Limb (tissue), 2 donors: ENCODE results near the gene TWF2.
A peak's percentile ranks its signal among the peaks of the same experiment; 100 is the strongest.

Source experiments
- DNase-seq, 2 donors: peaks; one replicate each; pipeline ENCODE4 v3.0.0-alpha.2; 2016; ENCODE audit errors: extremely low spot score in 2 of 2

The TWF2 gene

DNA sequence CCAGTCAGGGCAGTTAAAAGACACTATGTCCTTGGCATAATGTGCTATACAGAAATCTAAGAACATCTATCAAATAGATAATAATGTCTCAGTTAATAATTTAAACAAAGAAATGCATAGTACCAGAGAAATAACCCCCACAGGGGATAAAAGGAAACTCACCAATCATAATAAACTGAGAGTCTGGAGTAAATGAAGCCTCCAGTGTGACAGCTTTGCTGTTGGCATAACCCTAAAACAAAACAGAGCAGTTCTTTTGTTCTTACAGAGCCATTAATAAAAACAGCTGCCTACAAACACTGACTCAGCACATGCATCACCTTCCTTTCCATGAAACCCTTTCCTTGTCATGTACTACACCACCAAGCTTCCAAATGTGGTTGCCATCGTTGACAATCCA, 20.1 kb upstream of the TWF2 start:
- no peak for DNase-seq

DNA sequence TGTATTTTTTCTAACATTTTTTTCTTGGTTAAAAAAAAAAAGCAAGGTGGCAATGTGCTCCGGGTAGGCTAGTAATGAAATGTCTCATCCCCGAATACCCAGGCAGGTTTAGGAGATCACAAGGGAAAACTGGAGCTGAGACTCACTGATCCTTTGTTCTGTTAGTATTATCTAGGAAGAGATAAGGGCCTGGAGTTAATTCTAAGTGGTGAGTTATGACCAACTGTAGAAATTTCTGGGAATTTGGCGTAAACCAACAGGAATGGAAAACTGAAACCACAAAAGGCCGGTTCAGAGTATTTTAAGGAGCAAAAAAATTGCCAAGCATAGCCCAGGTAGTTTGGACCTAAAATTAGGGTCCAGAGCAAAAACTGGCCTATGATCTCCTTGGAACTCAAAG, 19.0 kb upstream of the TWF2 start:
- DNase-seq = no peak

DNA sequence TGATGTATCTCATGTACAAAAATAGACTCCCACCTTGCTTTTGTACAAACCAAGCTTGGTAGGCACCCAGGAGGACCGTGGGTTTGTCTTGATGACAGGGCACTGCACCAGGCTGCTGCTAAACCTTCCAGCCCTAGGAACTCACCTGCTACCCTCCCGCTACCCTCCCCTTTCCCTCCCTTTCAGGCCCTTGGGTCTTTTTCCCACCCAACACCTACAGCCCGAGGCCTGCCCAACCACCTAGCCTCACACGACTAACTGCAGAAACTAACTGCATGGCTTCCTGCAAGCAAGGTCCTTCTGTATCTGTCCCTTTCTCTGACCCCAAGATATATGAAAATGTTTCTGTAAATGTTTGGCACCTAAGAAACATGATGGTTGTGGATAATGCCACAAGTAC, 17.7 kb upstream of the TWF2 start:
- no peak for DNase-seq

DNA sequence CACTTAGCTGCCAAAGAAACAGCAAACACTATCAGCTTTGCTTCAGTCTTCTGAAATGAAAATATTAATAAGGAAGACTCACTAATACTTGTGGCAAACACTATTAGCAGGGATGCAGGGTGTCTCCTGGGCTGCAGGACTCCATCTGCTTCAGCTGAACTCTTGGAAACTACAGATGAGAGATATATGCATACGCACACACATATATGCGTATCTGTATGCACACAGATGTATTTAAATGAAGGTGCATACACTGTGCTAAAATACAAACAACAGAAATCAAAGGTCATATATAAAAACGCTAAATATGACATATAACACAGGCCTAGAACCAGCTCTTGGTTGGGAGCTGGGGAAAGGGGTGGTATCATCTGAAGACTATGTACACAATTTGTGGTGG, 17.2 kb upstream of the TWF2 start:
- no peak for DNase-seq

DNA sequence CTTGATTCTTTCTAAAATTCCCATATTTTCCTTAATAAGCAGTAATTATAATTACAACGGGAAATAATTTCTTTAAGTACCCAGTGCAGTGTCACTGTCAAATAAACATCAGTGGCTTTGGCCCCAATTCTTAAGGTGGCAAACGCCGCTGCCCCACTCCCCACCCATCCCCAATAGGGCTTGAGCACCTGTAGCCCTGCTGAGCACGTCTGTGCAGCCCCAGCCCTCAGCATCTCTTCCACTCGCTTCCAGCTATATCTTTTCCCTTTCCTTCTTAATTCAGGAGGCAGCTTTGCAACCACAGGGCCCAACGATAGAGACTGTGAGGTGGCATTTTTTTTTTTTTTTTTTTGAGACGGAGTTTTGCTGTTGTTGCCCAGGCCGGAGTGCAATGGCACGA, 15.7 kb upstream of the TWF2 start:
- no peak for DNase-seq

DNA sequence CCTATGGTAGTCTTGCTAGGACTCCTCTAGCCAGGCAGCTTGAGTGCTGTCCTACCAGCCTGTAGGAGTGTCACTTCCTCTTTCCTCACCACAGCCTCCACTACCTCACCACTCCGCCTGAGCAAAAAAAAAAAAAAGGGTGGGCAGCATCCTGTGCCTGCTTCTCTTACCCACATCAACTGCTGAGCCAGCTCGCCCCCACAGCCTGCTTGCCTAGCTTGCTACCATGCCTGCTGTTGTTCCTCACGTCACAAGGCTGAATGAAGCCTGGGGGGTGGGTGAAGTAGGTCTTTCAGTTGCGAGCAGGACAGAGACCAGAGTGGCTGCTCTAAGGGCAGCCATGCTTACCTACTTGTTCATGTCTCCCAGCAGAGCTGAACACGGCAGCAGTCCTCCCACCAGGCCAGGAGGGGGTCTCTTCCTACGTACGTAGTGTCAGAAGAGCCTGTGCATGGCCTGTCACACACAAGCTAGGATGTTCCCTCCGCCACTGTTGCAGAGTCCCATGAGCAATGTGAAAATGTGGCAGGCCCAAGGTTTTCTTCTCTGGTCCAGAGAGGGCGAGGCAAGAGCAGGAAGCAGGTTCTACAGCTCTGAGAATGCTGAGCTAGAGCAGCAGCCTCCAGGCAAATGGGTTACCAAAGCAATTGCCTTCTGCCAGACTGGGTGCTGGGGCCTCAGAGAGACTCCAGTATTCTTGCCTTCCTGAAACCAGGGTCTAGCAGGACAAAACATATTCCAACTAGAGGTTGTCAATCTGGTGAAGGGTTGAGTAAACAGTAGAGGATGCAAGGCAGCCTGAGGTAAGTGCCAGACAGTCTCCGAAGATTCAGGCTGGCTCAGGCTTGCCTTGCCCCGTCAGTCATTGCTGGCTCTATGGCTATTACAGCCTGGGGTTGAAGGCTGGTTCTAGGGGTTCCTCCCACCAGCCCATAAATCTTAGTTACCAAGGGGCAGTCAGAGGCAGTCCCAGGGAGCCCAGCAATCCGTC, 14.7 kb upstream of the TWF2 start:
- DNase-seq = no peak

DNA sequence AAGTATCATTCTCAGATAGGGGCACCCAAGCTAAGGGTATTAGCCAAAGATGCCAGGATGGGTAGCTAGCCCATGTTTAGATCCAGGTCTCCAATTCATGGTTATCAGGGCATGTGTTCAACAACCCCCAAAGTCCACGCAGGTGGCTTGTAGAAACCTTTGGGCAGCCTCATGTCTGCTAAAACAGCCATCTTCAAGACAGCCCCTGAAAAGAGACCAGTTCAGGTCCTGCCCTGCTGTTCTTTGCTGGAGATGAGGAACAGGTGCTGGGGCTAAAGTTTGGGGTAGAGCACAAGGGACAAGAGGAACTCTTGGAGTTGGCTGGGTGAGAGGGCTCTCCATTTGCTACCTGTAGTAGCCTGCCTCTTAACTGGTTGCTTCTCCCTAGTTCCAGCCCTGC, 11.2 kb upstream of the TWF2 start:
- no peak for DNase-seq

DNA sequence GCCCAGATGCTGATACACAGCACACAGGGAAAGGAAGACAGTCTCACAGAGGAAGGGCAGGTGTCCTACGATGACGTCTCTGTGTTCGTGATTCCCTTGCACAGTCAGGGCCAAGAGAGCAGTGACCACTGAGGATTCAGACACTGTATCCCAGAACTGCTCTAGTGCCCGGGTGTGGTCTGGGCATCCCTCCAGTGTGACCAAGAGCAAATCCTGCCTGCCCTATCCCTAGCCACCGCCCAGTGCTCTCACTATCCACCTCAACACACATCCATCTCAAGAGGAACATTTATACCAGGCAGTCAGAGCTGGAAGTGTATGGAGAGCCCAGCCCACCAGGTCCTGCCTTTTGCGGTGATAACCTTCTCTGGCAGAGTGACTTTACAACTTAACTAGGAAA, 10.7 kb upstream of the TWF2 start:
- no peak for DNase-seq

DNA sequence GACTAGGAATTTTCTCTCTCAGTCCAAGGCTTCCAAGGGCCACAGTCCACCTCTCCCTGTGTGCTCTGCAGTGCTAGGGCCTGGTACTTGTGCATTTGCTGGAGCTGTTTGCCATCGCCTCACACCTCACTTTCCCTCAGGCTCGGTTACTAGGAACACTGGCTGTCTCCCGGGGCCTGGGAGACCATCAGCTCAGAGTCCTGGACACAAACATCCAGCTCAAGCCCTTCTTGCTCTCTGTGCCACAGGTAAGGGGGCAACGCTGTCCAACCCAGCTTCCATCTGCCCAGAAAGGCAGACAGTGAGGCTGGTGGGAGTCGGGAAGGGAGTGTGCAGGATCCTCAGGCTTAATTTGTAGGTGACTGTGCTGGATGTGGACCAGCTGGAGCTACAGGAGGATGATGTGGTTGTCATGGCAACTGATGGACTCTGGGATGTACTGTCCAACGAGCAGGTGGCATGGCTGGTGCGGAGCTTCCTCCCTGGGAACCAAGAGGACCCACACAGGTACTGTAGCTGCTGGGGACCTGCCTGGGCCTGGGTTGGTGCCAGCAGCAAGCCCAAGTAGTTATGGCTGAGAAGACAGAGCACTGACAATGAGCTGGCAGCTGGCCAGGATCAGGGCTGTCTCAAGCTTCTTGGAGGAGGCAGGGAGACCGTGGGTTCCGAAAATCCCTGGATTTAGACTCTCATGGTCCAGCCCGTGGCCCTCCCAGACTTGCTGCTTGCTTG, 10.0 kb upstream of the TWF2 start:
- peak in 1 of 2 donors; percentile 48 for DNase-seq

DNA sequence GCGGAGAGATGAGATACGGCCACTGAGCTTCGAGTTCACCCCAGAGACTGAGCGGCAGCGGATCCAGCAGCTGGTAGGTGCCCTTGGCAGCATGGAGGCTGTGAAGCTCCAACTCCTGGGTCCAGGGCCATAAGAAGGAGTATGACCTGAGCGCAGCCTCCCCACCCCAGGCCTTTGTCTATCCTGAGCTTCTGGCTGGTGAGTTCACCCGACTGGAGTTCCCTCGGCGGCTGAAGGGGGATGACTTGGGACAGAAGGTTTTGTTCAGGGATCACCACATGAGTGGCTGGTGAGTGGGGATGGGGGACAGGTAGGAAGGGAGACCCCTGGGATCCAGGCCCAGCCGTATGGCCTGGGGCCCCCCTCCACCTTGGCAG, 9.2 kb upstream of the TWF2 start:
- DNase-seq = no peak

DNA sequence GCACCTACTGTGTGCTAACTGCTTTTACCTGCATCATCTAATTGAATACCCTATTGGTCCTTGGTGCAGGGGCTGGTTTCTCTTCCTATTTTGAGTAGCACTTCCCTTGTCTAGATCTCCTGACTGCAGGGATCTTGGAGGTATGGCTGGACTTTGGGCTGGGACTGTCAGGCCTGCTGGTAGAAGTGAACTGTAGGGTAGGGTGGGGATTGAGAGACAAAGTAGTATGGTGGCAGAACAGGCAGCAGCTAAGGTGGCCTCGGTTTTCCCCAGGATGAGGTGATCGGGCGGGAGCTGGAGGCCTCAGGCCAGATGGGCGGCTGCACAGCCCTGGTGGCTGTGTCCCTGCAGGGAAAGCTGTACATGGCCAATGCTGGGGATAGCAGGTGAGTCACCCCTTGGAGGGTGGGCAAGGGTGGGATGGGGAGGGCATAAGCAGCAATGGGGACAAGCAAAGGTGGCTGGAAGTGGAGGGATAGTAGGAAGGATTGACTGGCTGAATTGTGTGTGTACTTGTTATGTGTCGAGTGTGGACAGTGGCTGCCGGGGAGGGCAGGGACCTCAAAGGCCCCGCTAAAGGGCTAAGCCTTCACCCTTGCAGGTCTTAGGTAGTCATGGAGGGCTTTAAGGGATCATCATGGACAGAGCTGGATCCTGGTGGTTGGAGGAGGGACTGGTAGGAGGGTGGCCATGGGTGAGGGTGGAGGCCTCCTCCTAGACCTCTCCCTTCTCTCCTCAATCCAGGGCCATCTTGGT, 8.6 kb upstream of the TWF2 start:
- no peak for DNase-seq

DNA sequence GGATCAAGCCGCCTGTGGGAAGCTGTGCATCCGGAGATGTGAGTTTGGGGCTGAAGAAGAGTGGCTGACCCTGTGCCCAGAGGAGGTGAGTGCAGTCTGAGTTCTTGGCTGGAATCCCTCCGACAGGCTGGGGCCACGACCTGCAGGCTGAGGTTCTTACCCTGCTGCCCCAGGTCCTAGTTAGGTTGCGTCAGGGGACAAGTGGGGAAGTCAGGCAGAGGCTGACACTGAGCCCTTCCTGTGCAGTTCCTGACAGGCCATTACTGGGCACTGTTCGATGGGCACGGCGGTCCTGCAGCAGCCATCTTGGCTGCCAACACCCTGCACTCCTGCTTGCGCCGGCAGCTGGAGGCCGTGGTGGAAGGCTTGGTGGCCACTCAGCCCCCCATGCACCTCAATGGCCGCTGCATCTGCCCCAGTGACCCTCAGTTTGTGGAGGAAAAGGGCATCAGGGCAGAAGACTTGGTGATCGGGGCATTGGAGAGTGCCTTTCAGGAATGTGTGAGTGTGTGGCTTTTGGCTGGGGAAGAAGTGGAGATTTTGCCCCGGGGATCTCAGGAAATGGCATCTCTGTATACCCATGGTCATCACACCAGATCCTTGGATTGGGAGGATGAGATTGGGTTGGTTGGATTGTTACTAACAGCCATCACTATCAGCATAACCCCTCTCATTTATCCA, 7.9 kb upstream of the TWF2 start:
- DNase-seq = peak in 1 of 2 donors; percentile 29

DNA sequence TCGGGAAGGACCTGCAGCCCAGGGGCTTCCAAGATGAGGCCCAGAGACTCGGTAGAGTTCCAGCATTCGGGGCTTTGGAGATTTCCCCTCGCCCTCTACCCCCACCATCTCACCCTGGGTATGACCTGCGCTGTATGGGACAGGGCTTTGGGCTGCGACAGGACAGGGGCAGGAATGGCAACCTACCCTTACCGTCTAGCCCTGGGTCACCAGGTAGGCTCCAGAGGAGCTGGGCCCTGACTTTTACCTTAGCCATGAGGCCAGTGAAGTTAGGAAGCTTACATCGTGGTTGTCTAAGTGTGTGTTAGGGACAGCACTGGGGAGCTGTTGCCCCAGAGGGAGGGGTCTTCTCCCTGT, 7.3 kb upstream of the TWF2 start:
- no peak for DNase-seq

DNA sequence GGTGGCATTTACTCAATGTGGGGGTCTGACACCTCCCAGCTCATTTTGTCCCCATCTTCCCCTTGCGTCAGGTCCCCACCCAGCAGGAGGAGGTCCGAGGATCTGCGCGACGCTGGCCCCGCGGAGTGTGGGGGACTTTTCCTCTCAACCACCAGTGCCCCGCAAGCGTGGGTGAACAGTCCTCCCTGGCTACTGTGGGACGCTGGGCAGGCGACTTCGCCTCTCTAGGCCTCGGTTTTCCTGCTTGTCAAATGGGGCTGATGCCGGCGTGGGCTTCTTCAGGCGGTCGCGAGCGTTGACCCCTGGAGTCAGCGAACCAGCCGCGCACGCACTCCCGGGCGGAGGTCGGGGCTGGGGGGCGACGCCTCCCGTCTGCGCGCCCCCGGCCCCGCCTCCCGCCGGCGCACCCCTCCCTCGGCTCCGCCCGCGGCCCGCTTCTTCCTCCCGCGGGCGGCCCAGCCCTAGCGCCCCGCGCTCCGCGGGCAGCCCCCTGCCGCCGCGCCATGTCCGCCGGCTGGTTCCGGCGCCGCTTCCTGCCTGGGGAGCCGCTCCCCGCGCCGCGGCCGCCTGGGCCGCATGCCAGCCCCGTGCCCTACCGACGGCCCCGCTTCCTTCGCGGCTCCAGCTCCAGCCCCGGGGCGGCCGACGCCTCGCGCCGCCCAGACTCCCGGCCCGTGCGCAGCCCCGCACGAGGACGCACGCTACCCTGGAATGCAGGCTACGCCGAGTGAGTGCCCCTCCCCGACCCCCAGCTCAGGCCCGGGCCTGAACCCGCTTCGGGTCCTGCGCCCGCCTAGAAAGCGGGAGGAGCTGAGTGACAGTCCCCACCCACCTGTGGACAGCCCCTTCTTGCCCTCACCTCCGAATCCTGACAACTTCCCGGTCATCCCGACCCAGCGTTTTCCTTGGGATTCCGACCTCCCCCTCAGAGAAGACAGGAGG, 6.6 kb upstream of the TWF2 start, which contains the start of gene PPM1M:
TSS of gene PPM1M (plus strand) at position 438 of the 942 bp plus-strand sequence. CDS start at position 504, 66 bp downstream.
- peak; percentile 57 to 77 for DNase-seq

DNA sequence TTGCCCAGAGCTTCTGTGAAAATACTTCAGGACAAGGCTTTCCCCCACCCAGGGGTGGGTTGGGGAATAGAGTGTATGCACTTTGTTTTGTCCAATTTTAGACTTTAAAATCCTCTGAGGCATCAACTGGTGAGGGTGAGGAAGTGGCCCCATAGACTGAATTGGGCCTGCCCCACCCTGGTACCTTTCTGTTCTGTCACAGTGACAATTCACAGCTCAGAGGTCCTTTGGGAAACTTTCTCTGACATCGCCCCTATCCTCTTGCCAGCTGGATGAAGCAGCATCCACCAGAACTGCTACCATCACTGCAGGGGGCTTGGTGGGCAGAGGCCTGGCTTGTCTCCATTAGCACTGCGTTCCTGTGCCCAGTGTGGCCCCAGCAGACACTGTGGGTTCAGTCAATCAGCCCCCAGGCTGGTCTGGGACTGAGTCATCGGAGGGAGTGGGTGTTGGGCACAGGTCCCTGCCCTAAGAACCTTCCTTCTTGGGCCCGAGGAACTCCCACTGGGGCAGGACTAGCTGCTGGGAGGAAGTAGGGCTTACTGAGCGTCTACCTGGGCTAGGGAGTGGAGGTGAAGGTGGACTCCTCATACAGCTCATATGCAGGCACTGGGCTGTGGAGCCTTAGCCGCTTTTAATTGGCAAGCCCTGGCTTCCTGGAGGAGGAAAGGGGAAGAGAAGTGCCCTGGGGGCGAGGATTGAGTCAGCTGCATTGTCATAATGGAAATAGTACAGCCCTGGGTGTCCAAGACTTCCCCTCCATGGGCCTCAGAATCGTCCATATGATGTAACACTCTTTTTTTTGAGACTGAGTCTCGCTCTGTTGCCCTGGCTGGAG, 5.1 kb upstream of the TWF2 start:
- peak in 1 of 2 donors; percentile 30 for DNase-seq

DNA sequence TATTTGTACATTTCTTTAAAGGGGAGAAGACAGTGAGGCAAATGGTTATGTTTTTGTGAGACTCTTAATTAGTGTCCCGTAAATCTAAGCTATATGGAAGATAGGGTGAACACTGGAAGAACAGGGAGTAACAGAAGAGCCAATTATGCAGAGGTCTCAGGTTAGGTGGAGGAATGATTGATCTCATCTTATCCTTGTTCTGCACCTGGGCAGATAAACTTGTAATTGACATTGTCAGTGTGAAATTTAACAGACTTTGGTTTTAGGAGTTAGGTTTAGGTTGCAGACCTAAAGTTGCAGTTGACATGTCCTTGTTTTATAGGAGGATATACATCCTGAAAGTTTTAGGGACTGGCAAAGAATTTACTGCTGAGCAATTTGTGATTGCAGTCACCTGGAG, 3.1 kb upstream of the TWF2 start:
- DNase-seq = no peak

DNA sequence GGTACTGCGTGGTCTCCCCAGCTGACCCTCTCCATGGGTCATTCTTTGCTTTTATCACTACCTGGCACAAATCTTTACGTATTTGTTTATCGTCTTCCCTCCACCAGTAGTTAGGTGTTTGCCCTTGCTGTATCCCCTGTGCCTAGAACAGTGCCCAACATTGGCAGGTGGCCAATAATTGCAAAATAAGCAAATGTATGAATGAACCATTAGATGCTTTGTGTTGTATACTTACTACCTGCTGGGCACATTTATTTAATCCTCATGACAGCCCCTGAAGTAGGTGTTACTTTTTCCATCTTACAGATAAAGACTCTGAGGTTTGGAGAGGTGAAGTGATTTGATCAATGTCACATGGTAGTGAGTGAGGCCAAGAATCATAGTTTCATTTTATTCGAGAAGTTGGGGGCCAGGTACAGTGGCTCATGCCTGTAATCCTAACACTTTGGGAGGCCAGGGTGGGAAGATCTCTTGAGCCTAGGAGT, 2.0 kb upstream of the TWF2 start:
- DNase-seq = no peak

DNA sequence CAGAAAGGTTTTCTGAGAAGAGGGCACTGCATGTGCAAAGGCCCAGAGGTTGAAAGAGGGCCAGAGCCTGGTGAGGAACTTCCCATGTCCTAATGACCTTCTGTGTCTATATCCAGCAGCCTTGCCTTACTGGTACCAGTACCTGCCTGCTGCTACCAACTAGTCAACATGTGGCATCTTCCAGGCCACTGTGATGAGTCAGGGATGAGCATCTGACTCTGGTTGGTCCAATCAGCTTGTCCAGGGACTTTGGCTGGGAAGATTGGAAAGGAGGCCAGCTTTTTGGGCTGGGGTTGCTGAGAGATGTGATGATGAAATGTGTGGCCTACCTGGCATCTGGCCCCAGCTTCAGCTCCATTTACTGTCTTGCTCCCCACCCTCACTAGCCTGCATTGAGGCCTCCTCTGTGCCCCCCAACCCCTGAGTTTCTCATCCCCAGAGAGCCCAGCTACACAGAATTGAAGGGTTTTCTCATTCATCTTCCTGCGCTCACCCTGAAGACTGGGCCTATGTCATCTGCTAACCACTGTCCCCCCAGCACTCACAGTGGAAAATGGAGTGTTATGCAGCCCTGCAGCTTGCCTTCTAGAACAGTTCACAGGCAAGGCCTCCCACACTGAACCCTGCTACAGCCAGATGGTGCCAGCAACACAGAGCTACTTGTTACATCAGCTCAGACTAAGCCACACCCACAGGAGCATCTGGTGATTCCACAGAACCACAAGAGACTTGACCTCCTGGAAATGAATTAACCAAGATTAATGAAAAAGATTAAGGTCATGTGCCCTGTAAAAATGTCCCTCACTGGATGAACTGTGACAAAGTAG, 1.3 kb upstream of the TWF2 start:
- DNase-seq = peak in 1 of 2 donors; percentile 30
